GM23338 (cell line): ENCODE measurements around the gene ADAMTS19.

Experiments used
- EZH2 ChIP-seq: fragments of 200-600 bp; sonication (generic); IDR thresholded peaks from one replicate; pipeline ENCODE4 v1.8.0; 2017; ENCODE audit warnings: antibody characterized with exemption, mild to moderate bottlenecking, low read depth; ENCODE audit not compliant: unreplicated experiment
- NANOG ChIP-seq: IDR thresholded peaks from 2 replicates; pipeline ENCODE4 v1.6.1; 2016; ENCODE audit warnings: antibody characterized with exemption, borderline replicate concordance
- POLR2AphosphoS5 ChIP-seq: IDR thresholded peaks from 2 replicates; pipeline ENCODE4 v1.6.1; 2016; ENCODE audit warnings: antibody characterized with exemption, low read depth
- STAT1 ChIP-seq: IDR thresholded peaks from one replicate; pipeline ENCODE4 v1.6.1; 2016; ENCODE audit warnings: antibody characterized with exemption; ENCODE audit not compliant: unreplicated experiment
- TF ChIP-seq, protein P1 (sequence below), 2 experiments: fragments of 200-600 bp in 1 of 2; sonication (generic) in 1 of 2; conservative IDR thresholded peaks; 2 replicates each; pipeline versions ENCODE4 v1.5.1 to v1.6.1; 2016 to 2017; ENCODE audit warnings: antibody characterized with exemption in 2 of 2, low read depth in 2 of 2, mild to moderate bottlenecking in 2 of 2, moderate library complexity in 1 of 2

DNA sequence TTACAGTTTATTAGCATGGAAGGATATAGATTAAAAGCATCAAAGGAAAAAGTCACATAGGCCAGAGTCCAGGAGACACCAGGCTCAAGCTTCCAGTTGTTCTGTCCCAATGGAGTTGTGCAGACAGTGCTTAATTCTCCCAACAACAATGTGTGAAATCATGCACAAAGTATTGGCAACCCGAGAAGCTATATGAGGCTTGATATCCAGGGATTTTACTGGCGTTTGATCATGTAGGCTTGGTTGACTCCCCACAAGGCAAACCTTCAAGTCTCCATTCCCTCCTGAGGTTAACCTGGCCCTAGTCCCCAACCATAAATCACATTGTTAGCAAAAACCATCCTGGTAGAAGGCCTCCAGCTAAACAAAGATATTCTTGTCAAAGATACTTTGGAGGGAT lies 141.5 kb downstream of the ADAMTS19 start:
- no peak for TF ChIP-seq NANOG
- TF ChIP-seq, protein P1, sequence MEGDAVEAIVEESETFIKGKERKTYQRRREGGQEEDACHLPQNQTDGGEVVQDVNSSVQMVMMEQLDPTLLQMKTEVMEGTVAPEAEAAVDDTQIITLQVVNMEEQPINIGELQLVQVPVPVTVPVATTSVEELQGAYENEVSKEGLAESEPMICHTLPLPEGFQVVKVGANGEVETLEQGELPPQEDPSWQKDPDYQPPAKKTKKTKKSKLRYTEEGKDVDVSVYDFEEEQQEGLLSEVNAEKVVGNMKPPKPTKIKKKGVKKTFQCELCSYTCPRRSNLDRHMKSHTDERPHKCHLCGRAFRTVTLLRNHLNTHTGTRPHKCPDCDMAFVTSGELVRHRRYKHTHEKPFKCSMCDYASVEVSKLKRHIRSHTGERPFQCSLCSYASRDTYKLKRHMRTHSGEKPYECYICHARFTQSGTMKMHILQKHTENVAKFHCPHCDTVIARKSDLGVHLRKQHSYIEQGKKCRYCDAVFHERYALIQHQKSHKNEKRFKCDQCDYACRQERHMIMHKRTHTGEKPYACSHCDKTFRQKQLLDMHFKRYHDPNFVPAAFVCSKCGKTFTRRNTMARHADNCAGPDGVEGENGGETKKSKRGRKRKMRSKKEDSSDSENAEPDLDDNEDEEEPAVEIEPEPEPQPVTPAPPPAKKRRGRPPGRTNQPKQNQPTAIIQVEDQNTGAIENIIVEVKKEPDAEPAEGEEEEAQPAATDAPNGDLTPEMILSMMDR (conservative IDR thresholded peaks at IDR 0.05; ENCODE audit: low read depth in 2 of 2) = no peak
- no peak for TF ChIP-seq POLR2AphosphoS5
- TF ChIP-seq STAT1 = no peak
- no peak for TF ChIP-seq EZH2
